ENCODE results near the gene COL6A3.
A peak's percentile ranks its signal among the peaks of the same experiment; 100 is the strongest.

Gene COL6A3

GRCh38 chr2:237438080-237438940 is 24.3 kb upstream of the COL6A3 start:
- no peak for DNase-seq

DNA sequence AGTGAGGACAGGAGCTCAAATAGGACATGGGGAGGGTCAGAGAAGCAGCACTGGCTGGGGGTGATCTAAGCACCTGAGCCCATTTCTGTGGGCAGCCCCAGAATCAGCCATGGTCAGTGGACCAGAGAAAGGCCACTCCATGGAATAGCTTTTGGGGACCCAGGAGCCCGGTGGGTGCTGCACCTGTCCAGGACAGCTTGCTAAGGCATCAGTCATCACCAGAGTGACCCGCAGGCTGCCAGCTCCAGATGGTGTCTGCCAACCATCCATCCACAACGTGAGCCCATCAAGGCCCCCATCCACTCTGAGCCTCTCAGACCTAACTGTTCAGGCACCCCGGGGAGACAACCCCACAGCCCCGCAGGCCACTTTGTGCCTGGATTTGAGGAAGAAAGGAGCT is 23.6 kb upstream of the COL6A3 start:
- no peak for DNase-seq

DNA sequence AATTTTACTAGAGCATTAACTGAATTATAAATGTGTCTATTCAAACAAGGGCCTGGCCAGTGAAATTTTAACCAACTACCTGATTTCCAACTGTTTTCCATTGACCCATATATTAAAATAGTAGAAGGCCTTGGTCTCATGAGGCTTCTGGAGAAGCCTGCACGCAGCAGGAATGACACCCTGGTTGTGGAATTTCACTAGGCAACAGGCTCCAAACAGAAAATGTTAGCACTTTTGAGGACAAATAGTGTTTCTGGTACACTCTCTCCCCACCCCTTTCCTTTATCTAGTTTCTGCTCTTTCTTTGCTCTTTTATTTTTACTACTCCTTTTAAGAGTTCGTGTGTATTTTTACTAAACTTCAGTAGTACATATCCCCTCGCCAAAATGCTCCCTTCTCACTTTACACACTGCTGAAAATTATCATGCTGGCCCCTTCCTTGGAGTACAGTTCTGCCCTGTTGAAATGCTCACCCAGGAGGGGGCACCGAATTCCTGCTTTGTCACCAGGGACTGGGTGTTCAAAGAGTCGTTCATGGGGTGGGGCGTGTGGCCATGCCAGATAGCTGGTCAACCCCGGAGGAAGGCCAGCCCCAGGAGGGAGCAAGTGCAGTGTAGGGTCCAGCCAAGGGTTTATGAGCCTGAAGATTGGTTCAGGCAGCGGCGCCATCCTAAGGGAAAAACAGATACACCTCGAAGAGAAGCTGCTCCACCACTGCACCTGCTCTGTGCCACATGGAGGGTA is 22.1 kb upstream of the COL6A3 start:
- peak; percentile 12 for DNase-seq

DNA sequence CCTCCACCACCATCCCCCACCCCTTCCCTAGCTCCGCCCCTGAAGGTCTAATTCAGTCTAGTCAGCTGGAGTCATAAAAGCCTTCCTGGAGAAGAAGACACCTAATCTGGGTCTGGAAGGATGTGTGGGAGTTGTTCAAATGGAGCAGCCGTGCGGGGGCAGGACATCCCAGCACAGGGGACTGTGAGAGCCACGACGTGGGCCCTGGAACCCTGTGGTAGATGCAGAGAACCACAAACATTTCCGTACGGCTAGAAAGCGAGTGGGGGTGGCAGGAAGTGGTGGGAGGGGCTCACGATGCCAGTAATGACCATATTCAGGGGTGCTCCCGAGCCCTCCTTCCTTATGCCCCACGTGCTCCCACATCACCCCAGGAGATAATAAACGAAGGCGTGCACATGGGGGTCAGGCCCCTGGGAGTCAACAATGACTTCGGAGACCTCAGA is 20.9 kb upstream of the COL6A3 start:
- peak; percentile 84 for DNase-seq

DNA sequence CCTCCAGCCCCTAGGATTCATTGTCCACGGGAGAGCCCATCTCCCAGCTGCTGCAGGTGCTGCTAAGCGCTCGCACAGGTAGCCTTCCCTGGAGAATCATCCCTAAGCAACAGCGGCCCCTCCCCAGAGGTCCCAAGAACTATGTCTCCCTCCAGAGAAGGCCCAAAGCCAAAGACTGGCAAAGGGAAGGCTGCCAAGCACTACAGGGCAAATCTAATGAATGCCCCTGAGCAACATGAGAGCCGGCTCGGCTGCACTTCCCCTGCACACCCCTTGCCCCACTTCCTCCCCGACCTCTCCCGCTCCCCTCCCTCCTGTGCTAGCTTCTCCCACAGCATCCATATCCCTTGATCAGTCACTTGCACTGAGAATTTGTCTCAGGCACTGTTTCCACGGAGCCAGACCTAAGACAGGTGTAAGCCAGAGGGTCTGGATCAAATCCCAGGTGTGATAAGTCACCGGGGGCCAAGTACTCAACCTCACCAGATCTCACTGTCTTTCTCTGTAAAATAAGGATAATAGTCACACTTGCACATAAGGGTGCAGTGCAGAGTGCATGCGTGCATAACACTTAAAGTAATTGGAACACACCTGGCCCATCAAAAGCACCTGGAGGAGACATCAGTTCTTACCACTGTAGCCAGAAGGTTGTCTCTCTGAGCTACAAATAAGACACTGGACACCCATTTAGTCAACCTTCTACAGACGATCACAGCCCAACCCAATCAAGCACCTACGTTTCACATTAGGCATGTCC is 20.1 kb upstream of the COL6A3 start:
- DNase-seq, result peak; percentile 31

DNA sequence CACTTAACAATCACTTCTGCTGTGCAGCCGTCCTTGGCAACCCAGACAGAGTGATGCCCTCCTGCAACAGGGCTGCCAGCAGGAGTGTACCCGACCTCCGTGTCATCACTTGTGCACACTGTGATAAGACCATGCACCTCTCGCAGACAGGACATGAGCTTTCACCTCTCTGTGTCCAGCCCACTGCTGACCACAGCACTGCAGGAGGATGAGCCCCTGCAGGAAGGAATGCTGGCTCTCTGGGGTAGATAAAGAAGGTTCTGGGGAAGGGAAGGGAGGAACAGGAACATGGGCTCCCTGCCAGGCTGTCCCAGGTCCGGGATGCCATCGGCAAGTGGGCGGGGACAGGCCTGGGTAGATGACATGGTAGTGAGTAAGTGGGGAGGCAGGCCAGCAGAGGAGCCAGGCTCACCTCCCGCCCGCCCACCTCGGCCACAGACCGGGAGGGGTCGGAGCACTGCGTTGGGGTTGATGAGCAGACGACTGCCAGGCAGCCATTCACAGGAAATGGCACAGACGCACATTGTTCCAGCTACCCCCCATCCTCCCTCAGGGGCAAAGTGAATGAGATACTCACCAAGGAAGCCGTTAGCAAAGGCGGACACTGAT is 18.6 kb upstream of the COL6A3 start:
- no peak for DNase-seq

- no peak for DNase-seq
These were observed 17.9 kb upstream of the COL6A3 start for GRCh38 chr2:237431837-237432236.

DNA sequence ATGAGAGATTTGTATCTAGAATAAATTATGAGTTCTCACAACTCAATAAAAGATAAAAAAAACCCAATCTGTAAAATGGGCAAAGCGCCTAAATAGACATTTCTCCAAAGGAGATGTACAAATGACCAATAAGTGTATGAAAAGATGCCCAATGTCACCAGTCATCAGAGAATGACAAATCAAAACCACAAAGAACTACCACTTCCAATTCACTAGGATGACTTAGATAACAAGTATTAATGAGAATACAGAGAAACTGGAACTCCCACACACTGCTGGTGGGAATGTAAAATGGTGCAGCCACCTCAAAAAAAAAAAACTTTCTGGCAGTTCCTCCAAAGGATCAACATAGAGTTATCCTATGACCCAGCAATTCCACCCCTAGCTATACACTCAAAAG is 17.4 kb upstream of the COL6A3 start:
- peak; percentile 8 for DNase-seq

GRCh38 chr2:237430861-237431260 is 16.9 kb upstream of the COL6A3 start:
- no peak for DNase-seq

DNA sequence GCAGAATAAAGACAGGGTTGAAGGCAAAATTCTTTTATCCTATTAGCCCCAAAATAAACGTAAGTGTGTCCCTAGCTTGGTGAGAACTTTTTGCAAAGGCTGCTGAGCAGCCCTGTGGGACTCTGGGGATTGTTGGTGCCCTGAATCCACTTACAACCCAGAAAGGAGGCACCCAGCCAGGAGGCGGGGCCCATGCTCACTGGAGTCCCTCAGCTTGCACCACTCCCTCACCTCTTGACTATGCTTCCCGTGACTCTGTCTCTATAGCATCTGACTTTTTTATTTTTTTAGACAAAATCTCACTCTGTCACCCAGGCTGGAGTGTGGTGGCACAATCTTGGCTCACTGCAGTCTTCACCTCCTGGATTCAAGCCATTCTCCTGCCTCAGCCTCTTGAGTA is 15.8 kb upstream of the COL6A3 start:
- DNase-seq, result no peak

DNA sequence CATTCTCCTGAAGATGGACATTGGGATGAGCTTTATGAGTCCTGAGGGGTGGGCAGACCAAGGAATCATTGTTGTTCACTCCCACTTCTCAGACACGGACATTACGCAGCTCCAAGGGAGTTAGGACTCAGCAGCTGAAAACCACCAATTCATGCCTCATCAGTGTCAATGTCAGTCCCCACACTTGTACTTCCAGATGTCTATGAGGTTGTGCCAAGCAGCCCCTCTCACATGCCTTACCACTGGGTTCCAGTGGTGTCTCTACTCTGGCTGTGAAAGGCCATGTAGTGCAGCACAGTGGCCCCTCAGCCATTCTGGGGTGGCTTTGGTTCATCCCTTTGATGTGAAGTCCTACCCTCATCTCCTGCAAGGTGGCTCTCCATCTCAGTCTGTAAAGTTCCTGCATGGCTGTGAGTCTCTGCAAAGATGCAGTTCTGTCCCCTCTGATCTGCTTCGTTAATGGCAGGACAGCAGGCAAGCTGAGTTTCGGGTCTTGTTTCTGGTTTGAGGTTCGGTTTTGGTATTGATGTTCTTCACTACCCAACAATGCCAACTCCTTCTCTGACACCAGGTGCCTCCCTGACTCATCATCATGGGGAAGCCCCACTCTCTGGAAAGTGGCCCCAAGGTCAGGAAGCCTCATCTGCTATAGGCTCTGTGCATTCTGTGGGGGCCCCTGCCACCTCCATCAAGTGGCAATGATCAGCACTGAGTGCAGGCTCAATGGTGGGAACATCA is 14.0 kb upstream of the COL6A3 start:
- no peak for DNase-seq

DNA sequence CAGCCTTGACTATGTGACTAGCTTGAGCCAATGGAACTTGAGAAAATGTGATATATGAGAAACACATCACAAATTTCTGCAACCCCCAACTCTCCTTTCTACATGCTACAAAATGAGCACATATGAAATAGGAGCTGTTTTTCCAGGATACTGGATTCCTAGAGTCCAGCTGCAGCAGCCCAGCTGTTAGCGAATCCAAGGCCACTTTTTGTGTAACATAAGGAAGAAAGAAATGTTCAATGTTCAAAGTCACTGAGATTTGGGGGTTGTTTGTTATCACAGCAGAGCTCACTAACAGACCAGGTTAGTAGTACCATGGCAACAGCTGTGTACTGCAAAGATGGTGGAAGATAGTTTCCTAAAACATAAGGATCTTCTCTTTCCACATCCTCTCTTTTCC is 12.6 kb upstream of the COL6A3 start:
- DNase-seq, result no peak

DNA sequence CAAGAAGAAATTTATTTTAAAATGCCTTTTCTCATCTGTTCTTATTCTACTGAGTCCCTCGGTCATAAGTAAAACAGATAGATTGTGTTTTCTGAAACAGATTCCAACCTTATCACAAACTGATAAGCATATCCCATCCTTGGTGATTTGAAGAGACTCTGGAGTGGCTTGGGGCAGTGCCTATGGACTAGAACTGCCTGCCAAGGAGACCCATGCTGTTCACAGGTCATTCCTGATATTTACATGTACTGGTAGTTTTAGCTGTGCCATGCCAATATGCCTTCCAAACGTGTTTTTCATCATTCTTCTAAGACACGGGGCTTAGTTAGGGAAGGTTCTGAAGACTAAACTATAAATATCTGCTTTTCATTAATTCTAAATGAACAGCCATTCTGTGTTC is 11.4 kb upstream of the COL6A3 start:
- DNase-seq, result no peak

- DNase-seq, result no peak
These were observed 10.6 kb upstream of the COL6A3 start for GRCh38 chr2:237424544-237424943.

GRCh38 chr2:237423891-237424290 is 9.9 kb upstream of the COL6A3 start:
- no peak for DNase-seq

DNA sequence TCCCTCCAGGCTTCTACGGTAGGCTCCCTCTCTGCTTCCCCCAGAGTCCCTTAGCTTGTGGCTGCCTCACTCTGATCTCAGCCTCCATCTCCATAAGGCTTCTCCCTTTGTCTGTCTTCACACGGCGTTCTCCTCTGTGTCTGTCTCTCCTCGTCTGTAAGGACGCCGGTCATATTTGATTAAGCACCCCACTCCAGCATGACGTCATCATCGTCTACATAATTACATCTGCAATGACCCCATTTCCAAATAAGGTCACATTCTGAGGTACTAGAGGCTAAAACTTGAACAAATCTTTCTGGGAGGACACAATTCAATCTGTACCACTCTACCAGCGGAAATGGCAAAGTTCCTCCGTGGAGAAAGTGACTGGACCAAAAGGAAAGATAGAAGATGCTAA is 8.3 kb upstream of the COL6A3 start:
- no peak for DNase-seq

GRCh38 chr2:237421542-237422116 is 7.7 kb upstream of the COL6A3 start:
- DNase-seq, result peak; percentile 65

DNA sequence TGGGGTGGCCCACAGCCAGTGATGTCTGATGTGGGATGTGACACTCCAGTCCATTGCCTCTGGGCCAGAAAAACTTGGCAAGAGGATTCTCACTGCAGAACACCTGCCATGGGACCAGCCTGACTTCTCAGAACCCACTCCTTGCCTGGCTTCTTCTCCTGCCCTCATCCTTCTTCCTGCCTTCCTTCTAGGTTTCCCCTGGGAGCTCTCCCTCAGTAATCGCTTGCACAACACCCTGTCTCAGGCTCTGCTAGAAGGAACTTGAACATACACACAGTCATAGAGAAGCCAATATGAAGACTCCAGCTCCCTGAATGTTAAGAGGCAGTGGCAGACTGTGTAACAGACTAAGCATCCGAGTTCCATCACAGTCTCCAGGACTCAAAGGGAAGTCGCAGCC is 4.3 kb upstream of the COL6A3 start:
- DNase-seq, result no peak

GRCh38 chr2:237412988-237413776 is 782 bp downstream of the COL6A3 start:
- DNase-seq, result no peak

DNA sequence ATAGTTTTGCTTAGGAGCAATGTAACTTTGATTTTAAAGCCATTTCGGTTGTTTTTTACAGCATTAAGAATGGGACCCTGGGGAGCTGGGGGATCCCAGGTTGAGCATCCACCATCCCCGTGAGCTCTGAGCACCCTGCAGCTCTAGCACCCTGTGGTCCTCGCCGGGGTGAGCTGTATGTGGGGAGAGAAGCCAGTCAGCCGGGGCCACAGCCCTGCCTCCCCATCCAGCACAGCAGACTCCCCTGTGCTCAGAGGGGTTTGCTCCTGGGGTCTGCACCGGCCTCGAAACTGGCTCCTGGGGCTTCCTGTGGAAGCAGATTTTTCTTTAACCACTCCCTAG is 1.3 kb downstream of the COL6A3 start:
- no peak for DNase-seq
